Stimulated activated CD8-positive, alpha-beta memory T cell treated with anti-CD3 and anti-CD28 coated beads, Interleukin-15, amount 100 ng/mL, for 48 hours (primary cell): ENCODE data around the gene NXPH4.

Experiments used
- DNase-seq, 2 donors: peaks; one replicate each; pipeline ENCODE4 v3.0.0-alpha.2; 2020; ENCODE audit warnings: low read depth in 2 of 2

Gene NXPH4

GRCh38 chr12:57216014-57216911, at the start of gene NXPH4:
Gene NXPH4 (plus strand): TSS chr12:57216794. CDS start chr12:57216970, 176 bp downstream.
- no peak for DNase-seq

DNA sequence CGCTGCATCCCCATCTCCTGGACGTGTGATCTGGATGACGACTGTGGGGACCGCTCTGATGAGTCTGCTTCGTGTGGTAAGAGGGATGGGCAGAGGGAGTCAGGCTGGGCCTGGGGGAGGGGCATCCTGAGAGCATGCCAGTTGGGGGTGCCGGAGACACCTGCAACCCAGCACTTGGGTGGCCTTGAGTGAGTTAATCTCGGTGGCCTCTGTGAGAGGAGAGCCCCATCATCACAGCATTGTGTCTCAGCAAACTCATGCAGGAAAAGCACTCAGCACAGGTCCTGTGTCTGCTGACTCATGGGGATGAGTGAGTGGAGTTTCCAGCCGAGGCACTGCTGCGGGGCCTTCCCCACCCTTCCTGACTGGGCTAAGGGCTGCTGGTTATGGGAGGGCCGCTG, 49.6 kb upstream of the NXPH4 start:
- DNase-seq: peak; percentile 38 to 42

DNA sequence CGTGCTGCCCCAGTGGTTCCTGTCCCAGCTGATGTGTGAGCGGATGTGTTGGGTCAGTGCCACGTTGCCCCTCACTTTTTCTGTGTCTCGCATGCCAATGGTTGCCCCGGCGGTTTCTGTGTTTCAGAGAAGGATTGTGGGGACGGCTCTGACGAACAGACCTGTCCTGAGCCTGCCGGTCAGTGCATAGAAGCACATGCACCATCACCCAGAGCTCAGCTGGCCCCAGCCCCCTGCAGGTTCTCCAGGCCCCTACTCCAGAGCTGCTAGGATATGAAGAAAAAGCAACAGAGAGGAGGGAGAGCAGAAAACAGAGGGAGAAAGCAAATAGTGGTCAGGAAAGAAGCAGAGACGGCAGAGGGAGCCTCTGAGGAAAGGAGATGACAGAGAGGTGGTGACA, 48.5 kb upstream of the NXPH4 start:
- no peak for DNase-seq

DNA sequence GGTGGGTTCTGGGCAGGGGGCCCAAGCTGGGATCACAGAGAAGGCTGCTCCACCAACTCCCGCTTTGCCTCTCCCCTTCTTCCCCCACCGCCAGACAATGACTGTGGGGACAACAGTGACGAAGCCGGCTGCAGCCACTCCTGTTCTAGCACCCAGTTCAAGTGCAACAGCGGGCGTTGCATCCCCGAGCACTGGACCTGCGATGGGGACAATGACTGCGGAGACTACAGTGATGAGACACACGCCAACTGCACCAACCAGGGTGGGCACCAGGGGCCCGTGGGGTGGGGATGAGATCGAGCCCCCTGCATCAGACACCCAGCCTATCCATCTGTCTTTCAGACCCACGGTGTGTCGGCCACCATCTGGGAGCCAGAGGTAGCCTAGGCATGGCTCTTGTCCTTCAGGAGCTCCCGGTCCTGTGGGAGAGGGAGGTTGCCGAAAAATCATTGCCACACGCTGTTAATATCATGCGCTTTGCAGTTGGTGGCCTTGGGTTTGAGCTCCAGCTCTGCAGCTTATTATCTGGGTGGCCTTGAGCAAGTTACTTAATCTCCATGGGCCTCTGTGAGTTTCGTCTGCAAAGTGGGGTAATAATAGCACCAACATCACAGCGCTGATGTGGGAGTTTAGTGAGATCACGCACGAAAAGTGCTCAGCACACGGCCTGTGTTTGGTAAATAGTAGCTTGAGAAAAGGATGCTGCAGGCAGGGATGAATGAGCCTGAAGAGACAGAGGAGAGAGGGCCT, 47.4 kb upstream of the NXPH4 start:
- DNase-seq: no peak

DNA sequence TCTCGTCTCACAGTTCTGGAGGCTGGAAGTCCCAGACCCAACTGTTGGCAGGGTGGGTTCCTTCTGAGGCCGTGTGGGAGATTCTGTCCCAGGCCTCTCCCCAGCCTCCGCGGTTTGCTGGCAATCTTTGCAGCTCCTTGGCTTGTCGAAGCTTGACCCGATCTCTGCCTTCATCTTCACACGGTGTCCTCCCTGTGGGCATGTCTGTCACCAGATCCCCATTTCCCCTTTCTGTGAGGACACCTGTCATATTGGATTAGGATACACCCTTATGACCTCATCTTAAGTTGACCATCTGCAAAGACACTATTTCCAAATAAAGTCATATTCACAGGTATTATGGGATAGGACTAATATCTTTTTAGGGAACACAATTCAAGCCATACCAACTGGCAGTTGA, 46.6 kb upstream of the NXPH4 start:
- no peak for DNase-seq

GRCh38 chr12:57170408-57170807, 46.2 kb upstream of the NXPH4 start:
- DNase-seq: no peak

DNA sequence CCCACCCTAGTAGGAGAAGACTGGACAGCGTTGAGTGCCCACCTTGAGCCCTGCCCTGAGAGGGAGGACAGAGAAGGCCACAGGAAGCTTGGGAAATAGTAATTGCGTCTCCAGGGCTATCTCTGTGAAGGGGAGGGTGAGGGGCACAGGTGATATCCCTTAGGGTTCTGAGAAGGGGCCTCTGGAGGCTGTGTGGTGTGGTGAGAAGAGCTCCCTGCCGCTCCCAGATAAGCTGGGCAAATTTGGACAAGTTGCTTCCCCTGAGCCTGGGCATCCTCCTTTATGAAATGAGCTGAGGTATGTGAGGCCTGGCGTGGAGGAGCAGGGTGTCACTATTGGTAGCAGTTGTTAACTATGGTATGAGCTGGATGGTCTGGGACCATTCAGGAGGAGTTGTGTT, 45.7 kb upstream of the NXPH4 start:
- no peak for DNase-seq

DNA sequence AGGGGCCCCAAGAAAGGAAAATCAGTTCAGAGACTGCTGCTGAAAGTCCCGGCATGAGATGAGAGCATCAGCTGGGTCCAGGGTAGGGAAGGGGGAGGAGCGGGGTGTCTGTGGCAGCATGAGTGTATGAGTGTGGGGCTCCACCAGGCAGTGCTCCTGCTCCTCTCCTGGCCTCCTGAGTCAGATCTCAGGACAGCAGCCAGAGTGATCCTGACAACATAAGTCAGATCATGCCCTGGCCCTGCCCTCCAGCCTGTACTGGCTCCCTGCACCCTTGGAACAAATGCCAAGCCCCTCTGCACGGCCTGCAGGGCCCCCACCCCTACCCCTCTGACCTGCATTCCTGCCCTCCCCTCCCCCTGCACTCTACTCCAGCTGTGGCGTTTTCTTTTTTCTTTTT, 44.9 kb upstream of the NXPH4 start:
- no peak for DNase-seq

GRCh38 chr12:57173089-57173488, 43.5 kb upstream of the NXPH4 start:
- no peak for DNase-seq

- DNase-seq: no peak
These were observed 42.9 kb upstream of the NXPH4 start for GRCh38 chr12:57173683-57174082.

DNA sequence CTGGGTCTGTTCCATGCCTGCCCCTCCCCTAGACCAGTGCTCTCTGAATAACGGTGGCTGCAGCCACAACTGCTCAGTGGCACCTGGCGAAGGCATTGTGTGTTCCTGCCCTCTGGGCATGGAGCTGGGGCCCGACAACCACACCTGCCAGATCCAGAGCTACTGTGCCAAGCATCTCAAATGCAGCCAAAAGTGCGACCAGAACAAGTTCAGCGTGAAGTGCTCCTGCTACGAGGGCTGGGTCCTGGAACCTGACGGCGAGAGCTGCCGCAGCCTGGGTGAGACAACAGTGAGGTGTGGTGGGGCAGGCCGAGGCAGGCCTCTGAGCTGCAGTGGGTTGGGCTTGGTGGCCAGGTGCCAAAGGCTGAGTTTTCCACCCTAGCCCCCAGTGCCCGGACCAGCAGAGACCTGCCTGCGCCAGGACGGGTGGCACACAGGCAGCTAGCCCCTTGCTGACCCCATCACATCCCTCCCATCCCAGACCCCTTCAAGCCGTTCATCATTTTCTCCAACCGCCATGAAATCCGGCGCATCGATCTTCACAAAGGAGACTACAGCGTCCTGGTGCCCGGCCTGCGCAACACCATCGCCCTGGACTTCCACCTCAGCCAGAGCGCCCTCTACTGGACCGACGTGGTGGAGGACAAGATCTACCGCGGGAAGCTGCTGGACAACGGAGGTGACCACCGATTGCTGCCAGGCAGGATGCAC, 41.0 kb upstream of the NXPH4 start:
- peak; percentile 4 to 15 for DNase-seq

DNA sequence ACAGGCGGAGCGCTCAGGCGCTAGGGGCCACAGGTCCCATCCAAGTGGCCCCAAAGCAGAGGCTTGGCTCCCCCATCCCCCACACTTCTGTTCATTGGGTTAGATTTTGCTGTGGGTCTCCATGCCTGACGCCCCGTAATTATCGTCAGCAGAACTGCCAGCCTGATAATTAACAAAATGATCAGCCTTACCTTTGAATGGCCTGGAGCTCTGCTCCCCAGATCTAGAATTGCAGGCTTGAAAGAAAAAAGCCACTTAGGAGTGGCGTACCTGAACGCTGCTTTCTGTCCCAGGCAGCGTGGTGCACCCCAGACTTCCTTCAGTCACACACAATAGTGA, 40.5 kb upstream of the NXPH4 start:
- DNase-seq: no peak

DNA sequence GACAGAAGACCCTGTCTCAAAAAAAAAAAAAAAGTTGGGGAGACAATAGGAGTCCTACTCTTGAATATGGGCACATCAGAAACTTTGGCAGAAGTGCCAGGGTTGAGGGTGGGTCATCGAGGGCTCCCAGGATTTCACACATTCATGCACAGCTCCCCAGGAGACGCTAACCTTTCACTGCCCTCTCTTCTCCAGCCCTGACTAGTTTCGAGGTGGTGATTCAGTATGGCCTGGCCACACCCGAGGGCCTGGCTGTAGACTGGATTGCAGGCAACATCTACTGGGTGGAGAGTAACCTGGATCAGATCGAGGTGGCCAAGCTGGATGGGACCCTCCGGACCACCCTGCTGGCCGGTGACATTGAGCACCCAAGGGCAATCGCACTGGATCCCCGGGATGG, 39.7 kb upstream of the NXPH4 start:
- DNase-seq: no peak

- no peak for DNase-seq
These were observed 39.2 kb upstream of the NXPH4 start for GRCh38 chr12:57177354-57177753.

- no peak for DNase-seq
These were observed 38.4 kb upstream of the NXPH4 start for GRCh38 chr12:57178213-57178612.

- DNase-seq: no peak
These were observed 37.1 kb upstream of the NXPH4 start for GRCh38 chr12:57179331-57180086.

- DNase-seq: no peak
These were observed 36.1 kb upstream of the NXPH4 start for GRCh38 chr12:57180321-57180989.

- DNase-seq: no peak
These were observed 35.5 kb upstream of the NXPH4 start for GRCh38 chr12:57181072-57181471.

DNA sequence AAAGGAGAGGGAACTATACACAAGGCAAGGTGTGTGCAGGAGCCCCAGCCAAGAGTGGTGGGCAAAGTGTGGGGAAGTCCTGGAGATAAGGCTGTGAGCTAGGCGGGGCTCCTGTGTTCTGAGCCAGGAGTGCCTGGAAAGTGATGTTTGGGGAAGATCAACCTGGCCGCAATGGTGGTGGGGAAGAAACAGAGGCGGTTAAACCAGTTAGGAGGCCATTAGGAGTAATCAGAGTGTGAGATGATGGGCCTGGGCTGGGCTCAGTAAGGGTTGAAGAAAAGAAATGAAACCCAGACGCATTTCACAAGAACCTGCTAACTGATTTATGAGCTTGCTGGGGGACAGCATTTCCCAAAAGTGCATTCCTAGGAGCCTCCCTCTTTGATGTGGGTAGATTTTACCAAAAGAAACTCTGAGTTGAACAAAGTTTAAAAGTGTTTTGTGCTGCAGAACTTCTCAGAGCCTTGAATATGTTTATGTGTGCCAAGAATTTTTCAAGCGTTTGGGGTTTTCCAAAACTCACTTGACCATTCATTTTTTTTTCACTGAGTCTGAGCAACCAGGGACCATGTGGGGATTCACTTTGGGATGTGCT, 34.9 kb upstream of the NXPH4 start:
- no peak for DNase-seq

DNA sequence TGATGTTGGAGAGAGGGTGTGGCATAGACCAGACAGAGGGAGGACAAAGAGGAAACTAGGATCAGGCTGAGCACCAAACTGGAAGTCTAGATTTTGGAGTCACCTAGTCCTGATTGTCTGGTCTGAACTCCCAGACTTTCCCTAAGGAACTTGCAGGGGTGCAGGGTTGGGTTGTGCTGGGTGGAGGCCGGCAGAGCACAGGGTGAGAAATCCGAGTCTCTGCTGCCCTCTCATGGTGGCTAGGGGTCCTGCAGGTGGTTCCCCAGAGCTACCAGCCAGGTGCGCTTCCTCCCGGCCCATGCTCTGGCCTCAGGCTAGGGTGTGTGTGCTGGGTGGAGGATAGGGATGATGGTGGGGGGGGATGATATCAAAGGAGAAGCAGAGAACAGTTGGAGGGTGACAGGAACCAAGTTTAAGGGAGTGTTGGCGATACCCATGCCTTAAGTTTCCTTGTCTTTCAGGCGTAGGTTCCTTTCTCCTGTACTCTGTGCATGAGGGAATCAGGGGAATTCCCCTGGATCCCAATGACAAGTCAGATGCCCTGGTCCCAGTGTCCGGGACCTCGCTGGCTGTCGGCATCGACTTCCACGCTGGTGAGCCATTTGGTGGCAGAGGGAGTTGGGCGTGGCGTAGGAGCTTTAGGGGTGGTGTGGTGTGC, 33.5 kb upstream of the NXPH4 start:
- peak; percentile 37 to 57 for DNase-seq
